ENCODE data around the gene MED26.
A peak's percentile ranks its signal among the peaks of the same experiment; 100 is the strongest.

The MED26 gene

DNA sequence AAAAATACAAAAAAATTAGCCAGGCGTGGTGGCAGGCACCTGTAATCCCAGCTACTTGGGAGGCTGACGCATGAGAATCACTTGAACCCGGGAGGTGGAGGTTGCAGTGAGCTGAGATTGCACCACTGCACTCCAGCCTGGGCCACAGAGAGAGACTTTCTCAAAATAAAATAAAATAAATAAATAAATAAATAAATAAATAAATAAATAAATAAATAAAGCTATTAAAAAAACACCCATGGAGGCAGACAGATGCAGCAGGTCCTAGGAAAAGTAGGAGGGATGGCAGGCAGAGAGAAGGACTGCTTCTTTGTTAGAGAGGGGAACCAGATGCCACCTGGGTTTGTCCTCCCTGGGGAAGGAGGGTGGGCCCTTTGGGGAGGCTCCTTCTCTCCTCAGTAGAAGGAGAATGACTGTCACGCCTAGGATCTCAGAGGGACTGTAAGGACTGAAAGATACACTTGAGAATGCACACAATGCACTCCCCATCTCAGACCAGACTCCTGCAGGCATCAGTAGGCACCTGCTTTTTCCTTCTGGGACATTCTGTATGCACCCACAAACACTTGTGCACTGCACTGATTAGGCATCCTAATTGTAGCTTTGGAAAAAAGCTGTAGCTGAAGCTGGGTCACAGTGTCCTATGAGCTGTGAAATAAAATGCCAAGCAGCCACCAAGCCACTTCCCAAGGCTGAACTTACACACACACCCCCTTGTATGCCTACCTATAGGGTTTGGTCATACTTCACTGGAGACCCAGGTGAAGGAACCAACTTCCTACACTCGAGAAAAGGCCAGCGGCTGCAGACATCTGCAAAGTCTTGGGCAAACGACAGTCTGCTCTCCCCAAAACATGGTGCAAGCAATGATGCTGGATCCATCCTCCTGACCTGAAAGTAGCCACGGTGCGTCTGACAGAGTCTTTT, 36.9 kb downstream of the MED26 start (continued):
- TF ChIP-seq, protein P1, sequence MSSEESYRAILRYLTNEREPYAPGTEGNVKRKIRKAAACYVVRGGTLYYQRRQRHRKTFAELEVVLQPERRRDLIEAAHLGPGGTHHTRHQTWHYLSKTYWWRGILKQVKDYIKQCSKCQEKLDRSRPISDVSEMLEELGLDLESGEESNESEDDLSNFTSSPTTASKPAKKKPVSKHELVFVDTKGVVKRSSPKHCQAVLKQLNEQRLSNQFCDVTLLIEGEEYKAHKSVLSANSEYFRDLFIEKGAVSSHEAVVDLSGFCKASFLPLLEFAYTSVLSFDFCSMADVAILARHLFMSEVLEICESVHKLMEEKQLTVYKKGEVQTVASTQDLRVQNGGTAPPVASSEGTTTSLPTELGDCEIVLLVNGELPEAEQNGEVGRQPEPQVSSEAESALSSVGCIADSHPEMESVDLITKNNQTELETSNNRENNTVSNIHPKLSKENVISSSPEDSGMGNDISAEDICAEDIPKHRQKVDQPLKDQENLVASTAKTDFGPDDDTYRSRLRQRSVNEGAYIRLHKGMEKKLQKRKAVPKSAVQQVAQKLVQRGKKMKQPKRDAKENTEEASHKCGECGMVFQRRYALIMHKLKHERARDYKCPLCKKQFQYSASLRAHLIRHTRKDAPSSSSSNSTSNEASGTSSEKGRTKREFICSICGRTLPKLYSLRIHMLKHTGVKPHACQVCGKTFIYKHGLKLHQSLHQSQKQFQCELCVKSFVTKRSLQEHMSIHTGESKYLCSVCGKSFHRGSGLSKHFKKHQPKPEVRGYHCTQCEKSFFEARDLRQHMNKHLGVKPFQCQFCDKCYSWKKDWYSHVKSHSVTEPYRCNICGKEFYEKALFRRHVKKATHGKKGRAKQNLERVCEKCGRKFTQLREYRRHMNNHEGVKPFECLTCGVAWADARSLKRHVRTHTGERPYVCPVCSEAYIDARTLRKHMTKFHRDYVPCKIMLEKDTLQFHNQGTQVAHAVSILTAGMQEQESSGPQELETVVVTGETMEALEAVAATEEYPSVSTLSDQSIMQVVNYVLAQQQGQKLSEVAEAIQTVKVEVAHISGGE (tag by site-specific recombination; conservative IDR thresholded peaks at IDR 0.05; ENCODE audit: low read depth): peak; percentile 89
- peak; percentile 62 for TF ChIP-seq ZNF654 (tag by site-specific recombination; IDR thresholded peaks at IDR 0.05; ENCODE audit: low read depth)
- peak; percentile 34; the same call in 1 of the 2 replicates for TF ChIP-seq PRDM4 (tag by site-specific recombination; IDR thresholded peaks at IDR 0.05)
- TF ChIP-seq ZNF37A (tag by site-specific recombination; IDR thresholded peaks at IDR 0.05): no peak
- TF ChIP-seq, protein P2, sequence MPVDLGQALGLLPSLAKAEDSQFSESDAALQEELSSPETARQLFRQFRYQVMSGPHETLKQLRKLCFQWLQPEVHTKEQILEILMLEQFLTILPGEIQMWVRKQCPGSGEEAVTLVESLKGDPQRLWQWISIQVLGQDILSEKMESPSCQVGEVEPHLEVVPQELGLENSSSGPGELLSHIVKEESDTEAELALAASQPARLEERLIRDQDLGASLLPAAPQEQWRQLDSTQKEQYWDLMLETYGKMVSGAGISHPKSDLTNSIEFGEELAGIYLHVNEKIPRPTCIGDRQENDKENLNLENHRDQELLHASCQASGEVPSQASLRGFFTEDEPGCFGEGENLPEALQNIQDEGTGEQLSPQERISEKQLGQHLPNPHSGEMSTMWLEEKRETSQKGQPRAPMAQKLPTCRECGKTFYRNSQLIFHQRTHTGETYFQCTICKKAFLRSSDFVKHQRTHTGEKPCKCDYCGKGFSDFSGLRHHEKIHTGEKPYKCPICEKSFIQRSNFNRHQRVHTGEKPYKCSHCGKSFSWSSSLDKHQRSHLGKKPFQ (tag by site-specific recombination; IDR thresholded peaks at IDR 0.05): 0 out of 2 replicates have a peak, but pooled peaks have one; percentile 34
- TF ChIP-seq REST (tag by site-specific recombination; IDR thresholded peaks at IDR 0.05): peak; percentile 84
- TF ChIP-seq ZSCAN23 (tag by site-specific recombination; IDR thresholded peaks at IDR 0.05): 0 out of 2 replicates have a peak, but pooled peaks have one; percentile 52
- no peak for TF ChIP-seq ZSCAN30 (tag by site-specific recombination; IDR thresholded peaks at IDR 0.05)
- no peak for TF ChIP-seq SCRT2 (tag by site-specific recombination; IDR thresholded peaks at IDR 0.05)
- TF ChIP-seq KLF1 (tag by site-specific recombination; IDR thresholded peaks at IDR 0.05): no peak

DNA sequence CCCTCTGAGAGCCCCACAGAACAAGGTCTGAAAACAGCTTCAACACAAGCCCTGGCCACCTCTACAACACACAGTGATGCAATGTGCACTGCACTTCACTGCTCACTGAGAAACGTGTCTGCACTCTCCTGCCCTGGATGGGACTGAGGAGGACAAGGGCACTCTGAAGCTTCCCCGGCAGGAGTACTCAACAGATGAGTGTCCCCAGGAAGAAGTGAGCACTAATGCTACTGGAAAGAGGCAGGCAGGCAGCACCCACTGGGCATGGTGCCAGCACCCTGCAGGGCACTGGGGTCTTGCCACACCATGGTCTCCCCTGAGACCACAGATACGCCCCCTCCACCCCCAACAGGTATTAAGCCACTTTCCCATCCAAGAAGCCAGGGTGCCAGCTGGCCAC, 38.1 kb downstream of the MED26 start:
- Histone ChIP-seq H3K36me3 (ENCODE audit: control insufficient read depth in 2 of 2, insufficient read depth in 1 of 2, low read length in 2 of 2) (no peaks in the 10 kb centered on the region), H3K9me3 (ENCODE audit: control insufficient read depth, insufficient read depth, low read depth, low read length) (no peaks in the 10 kb centered on the region), H3K4me3 (ENCODE audit: low read depth, low read length) (no peak overlapping the region), H3K4me1 (ENCODE audit: control insufficient read depth, insufficient read depth, low read length) (peaks cover 29% of the 10 kb centered on the region), H3K27ac (ENCODE audit: extremely low read depth, low read depth, low read length) (no peak overlapping the region)
- POLR2A ChIA-PET: interaction anchor here (0.8 to 1.1 kb wide), 3 partner anchors 9 to 37 kb away, joined by 3 to 5 read pairs (median 4); no protein-coding TSS in a partner anchor
- CTCF ChIA-PET: interaction anchor here (0.6 kb wide), 1 partner anchor 498 kb away, joined by 3 read pairs; no protein-coding TSS in a partner anchor
- TF ChIP-seq, protein P3, sequence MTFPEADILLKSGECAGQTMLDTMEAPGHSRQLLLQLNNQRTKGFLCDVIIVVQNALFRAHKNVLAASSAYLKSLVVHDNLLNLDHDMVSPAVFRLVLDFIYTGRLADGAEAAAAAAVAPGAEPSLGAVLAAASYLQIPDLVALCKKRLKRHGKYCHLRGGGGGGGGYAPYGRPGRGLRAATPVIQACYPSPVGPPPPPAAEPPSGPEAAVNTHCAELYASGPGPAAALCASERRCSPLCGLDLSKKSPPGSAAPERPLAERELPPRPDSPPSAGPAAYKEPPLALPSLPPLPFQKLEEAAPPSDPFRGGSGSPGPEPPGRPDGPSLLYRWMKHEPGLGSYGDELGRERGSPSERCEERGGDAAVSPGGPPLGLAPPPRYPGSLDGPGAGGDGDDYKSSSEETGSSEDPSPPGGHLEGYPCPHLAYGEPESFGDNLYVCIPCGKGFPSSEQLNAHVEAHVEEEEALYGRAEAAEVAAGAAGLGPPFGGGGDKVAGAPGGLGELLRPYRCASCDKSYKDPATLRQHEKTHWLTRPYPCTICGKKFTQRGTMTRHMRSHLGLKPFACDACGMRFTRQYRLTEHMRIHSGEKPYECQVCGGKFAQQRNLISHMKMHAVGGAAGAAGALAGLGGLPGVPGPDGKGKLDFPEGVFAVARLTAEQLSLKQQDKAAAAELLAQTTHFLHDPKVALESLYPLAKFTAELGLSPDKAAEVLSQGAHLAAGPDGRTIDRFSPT (tag by site-specific recombination; IDR thresholded peaks at IDR 0.05): peak; percentile 82
- TF ChIP-seq ZFP37 (tag by site-specific recombination; IDR thresholded peaks at IDR 0.05) (peak; percentile 93), IKZF3 (tag by site-specific recombination; IDR thresholded peaks at IDR 0.05) (peak; percentile 33; the same call in 1 of the 2 replicates), GLIS1 (tag by site-specific recombination; IDR thresholded peaks at IDR 0.05) (peak; percentile 36; the same call in 1 of the 2 replicates), ZIC2 (tag by site-specific recombination; IDR thresholded peaks at IDR 0.05) (peak; percentile 85), SCRT1 (tag by site-specific recombination; IDR thresholded peaks at IDR 0.05; ENCODE audit: borderline replicate concordance) (0 out of 2 replicates have a peak, but pooled peaks have one; percentile 33), ZNF423 (tag by site-specific recombination; IDR thresholded peaks at IDR 0.05) (no peak), OSR2 (tag by site-specific recombination; IDR thresholded peaks at IDR 0.05) (peak; percentile 67; the same call in 1 of the 2 replicates)
- TF ChIP-seq, protein P4, sequence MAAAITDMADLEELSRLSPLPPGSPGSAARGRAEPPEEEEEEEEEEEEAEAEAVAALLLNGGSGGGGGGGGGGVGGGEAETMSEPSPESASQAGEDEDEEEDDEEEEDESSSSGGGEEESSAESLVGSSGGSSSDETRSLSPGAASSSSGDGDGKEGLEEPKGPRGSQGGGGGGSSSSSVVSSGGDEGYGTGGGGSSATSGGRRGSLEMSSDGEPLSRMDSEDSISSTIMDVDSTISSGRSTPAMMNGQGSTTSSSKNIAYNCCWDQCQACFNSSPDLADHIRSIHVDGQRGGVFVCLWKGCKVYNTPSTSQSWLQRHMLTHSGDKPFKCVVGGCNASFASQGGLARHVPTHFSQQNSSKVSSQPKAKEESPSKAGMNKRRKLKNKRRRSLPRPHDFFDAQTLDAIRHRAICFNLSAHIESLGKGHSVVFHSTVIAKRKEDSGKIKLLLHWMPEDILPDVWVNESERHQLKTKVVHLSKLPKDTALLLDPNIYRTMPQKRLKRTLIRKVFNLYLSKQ (tag by site-specific recombination; IDR thresholded peaks at IDR 0.05; ENCODE audit: borderline replicate concordance): no peak

Data from HEK293 (cell line).